CD4-positive, CD25-positive, alpha-beta regulatory T cell (primary cell): ENCODE results near the gene SRP68. TPM values are rescaled to one million over a fixed set of nuclear protein-coding genes. Genes with fewer than 3 reads are reported as not detected.

Experiments
- ATAC-seq, 2 donors: fragments of 150-1000 bp; cut with Tn5 transposase; one replicate each; pipeline ENCODE4 v1.10.0; 2021; ENCODE audit warnings: low read depth in 2 of 2, moderate number of reproducible peaks in 2 of 2, moderate library complexity in 1 of 2
- DNase-seq, 3 donors: peaks; one replicate each; pipeline versions ENCODE4 v3.0.0 to v3.0.0-alpha.2; 2012 to 2022; ENCODE audit warnings: mixed read lengths in 1 of 3
- H3K27ac ChIP-seq: one replicate; pipeline ENCODE4 v1.7.0; 2013; ENCODE audit warnings: mild to moderate bottlenecking, low read length; ENCODE audit not compliant: insufficient read depth, poor library complexity, severe bottlenecking
- H3K27me3 ChIP-seq: one replicate; pipeline ENCODE4 v1.7.0; 2013; ENCODE audit warnings: low read length; ENCODE audit not compliant: control insufficient read depth, insufficient read depth
- H3K36me3 ChIP-seq: one replicate; pipeline ENCODE4 v1.7.0; 2013; ENCODE audit warnings: mild to moderate bottlenecking, low read length, moderate library complexity; ENCODE audit not compliant: control insufficient read depth, insufficient read depth
- H3K4me1 ChIP-seq: 2 replicates; pipeline ENCODE4 v1.7.0; 2013; ENCODE audit warnings: mild to moderate bottlenecking, low read length; ENCODE audit not compliant: insufficient read depth, control insufficient read depth, poor library complexity, severe bottlenecking
- H3K4me3 ChIP-seq: one replicate; pipeline ENCODE4 v1.7.0; 2013; ENCODE audit warnings: low read depth, mild to moderate bottlenecking, low read length, moderate library complexity
- H3K9me3 ChIP-seq, 2 experiments: 1 replicate in 1 of 2; 2 replicates in 1 of 2; pipeline ENCODE4 v1.7.0; 2013; ENCODE audit warnings: low read length in 2 of 2, mild to moderate bottlenecking in 1 of 2, moderate library complexity in 1 of 2; ENCODE audit not compliant: control insufficient read depth in 2 of 2
- H3K27ac Mint-ChIP-seq, 3 donors: one replicate each; pipeline ENCODE4 v1.8.0; 2020 to 2022; ENCODE audit warnings: mild to moderate bottlenecking in 3 of 3, mixed read lengths in 3 of 3, moderate library complexity in 2 of 3
- H3K27me3 Mint-ChIP-seq: one replicate; pipeline ENCODE4 v1.8.0; 2022; ENCODE audit warnings: mild to moderate bottlenecking, mixed read lengths
- H3K36me3 Mint-ChIP-seq: one replicate; pipeline ENCODE4 v1.8.0; 2020; ENCODE audit warnings: mixed read lengths
- H3K4me1 Mint-ChIP-seq, 4 donors: one replicate each; pipeline ENCODE4 v1.8.0; 2020 to 2022; ENCODE audit warnings: mixed read lengths in 4 of 4, mild to moderate bottlenecking in 1 of 4
- H3K4me3 Mint-ChIP-seq, 4 donors: one replicate each; pipeline ENCODE4 v1.8.0; 2020 to 2022; ENCODE audit warnings: mild to moderate bottlenecking in 4 of 4, mixed read lengths in 4 of 4, moderate library complexity in 3 of 4
- H3K9me3 Mint-ChIP-seq, 7 donors: one replicate each; pipeline ENCODE4 v1.8.0; 2020 to 2022; ENCODE audit warnings: mixed read lengths in 7 of 7, mild to moderate bottlenecking in 3 of 7, moderate library complexity in 2 of 7
- polyA plus RNA-seq, 4 donors: library from polyadenylated mRNA; unstranded; fragments of 300-500 nt; fragmentation: Illumina TruSeq; gene quantifications; one replicate each; pipeline ENCODE4 v1.2.3, GENCODE V29; 2021
- total RNA-seq: library from RNA; stranded (reverse); gene quantifications from one replicate; pipeline ENCODE4 v1.2.3, GENCODE V29; 2022

The SRP68 gene
- total RNA-seq: 68.8 TPM
- polyA plus RNA-seq: 10 to 100 TPM; 71.6 to 81.0 (median 74.5) TPM

GRCh38 chr17:76072148-76072858, at the start of gene SRP68:
Gene SRP68 (minus strand): TSS chr17:76072517. CDS start chr17:76072491, 26 bp downstream.
- Histone ChIP-seq H3K27me3 (peaks cover 10% of the 10 kb centered on the region), H3K4me1 (peaks cover 60% of the 10 kb centered on the region), H3K9me3 (no peaks in the 10 kb centered on the region), H3K36me3 (peaks cover 12% of the 10 kb centered on the region), H3K27ac (peak within 1 kb of the TSS; percentile 80), H3K4me3 (peak within 1 kb of the TSS; percentile 88)
- peaks cover 0 to 1% (median 0%) of the 10 kb centered on the region in 7 donors for H3K9me3 Mint-ChIP-seq
- ATAC-seq (peak; percentile 88 to 90), DNase-seq (peak; percentile 75 to 89 (median 77))
- H3K36me3 Mint-ChIP-seq: peaks cover 6% of the 10 kb centered on the region
- peak within 1 kb of the TSS; percentile 82 to 98 (median 97) for H3K27ac Mint-ChIP-seq
- peak within 1 kb of the TSS; percentile 87 to 98 (median 96) for H3K4me3 Mint-ChIP-seq
- H3K27me3 Mint-ChIP-seq: peaks cover 33% of the 10 kb centered on the region
- peaks cover 6 to 60% (median 41%) of the 10 kb centered on the region in 4 donors for H3K4me1 Mint-ChIP-seq

GRCh38 chr17:76121932-76122430, 49.7 kb upstream of the SRP68 start:
- Mint-ChIP-seq H3K27ac (peak overlapping the region in 1 of 3 donors; percentile 79), H3K27me3 (peaks cover 4% of the 10 kb centered on the region), H3K4me3 (peak overlapping the region in 3 of 4 donors; percentile 26 to 76 (median 58)), H3K36me3 (no peaks in the 10 kb centered on the region), H3K9me3 (no peaks in the 10 kb centered on the region), H3K4me1 (peaks cover 0 to 21% (median 6%) of the 10 kb centered on the region in 4 donors)
- Histone ChIP-seq H3K36me3 (no peaks in the 10 kb centered on the region), H3K27me3 (no peaks in the 10 kb centered on the region), H3K9me3 (no peaks in the 10 kb centered on the region), H3K4me1 (peaks cover 9% of the 10 kb centered on the region), H3K27ac (no peak overlapping the region), H3K4me3 (no peak overlapping the region)
- no peak for DNase-seq
- ATAC-seq: no peak

GRCh38 chr17:76120658-76121008, 48.3 kb upstream of the SRP68 start:
- Histone ChIP-seq H3K9me3 (no peaks in the 10 kb centered on the region), H3K4me3 (no peak overlapping the region), H3K4me1 (peaks cover 9% of the 10 kb centered on the region), H3K36me3 (no peaks in the 10 kb centered on the region), H3K27me3 (no peaks in the 10 kb centered on the region), H3K27ac (no peak overlapping the region)
- no peak overlapping the region for H3K27ac Mint-ChIP-seq
- no peaks in the 10 kb centered on the region for H3K27me3 Mint-ChIP-seq
- H3K36me3 Mint-ChIP-seq: no peaks in the 10 kb centered on the region
- ATAC-seq (no peak), DNase-seq (no peak)
- H3K4me1 Mint-ChIP-seq: peaks cover 0 to 15% (median 2%) of the 10 kb centered on the region in 4 donors
- no peaks in the 10 kb centered on the region for H3K9me3 Mint-ChIP-seq
- H3K4me3 Mint-ChIP-seq: no peak overlapping the region

- no peak overlapping the region for H3K27ac Mint-ChIP-seq
- Histone ChIP-seq H3K4me1 (peaks cover 9% of the 10 kb centered on the region), H3K9me3 (no peaks in the 10 kb centered on the region), H3K27ac (no peak overlapping the region), H3K27me3 (no peaks in the 10 kb centered on the region), H3K4me3 (no peak overlapping the region), H3K36me3 (no peaks in the 10 kb centered on the region)
- ATAC-seq: no peak
- no peak for DNase-seq
- no peaks in the 10 kb centered on the region for H3K27me3 Mint-ChIP-seq
- H3K9me3 Mint-ChIP-seq: no peaks in the 10 kb centered on the region
- H3K4me1 Mint-ChIP-seq: peaks cover 0 to 15% (median 2%) of the 10 kb centered on the region in 4 donors
- no peaks in the 10 kb centered on the region for H3K36me3 Mint-ChIP-seq
- no peak overlapping the region for H3K4me3 Mint-ChIP-seq
Observed at GRCh38 chr17:76119409-76120371, 47.4 kb upstream of the SRP68 start.

GRCh38 chr17:76115138-76115754, 42.9 kb upstream of the SRP68 start:
- Mint-ChIP-seq H3K27ac (no peak overlapping the region), H3K4me1 (no peaks in the 10 kb centered on the region), H3K9me3 (peaks cover 0 to 1% (median 0%) of the 10 kb centered on the region in 7 donors), H3K4me3 (no peak overlapping the region), H3K27me3 (peaks cover 5% of the 10 kb centered on the region), H3K36me3 (peaks cover 4% of the 10 kb centered on the region)
- no peak overlapping the region for H3K4me3 ChIP-seq
- no peaks in the 10 kb centered on the region for H3K9me3 ChIP-seq
- ATAC-seq: no peak
- H3K4me1 ChIP-seq: no peaks in the 10 kb centered on the region
- no peaks in the 10 kb centered on the region for H3K36me3 ChIP-seq
- H3K27ac ChIP-seq: no peak overlapping the region
- no peaks in the 10 kb centered on the region for H3K27me3 ChIP-seq
- no peak for DNase-seq

GRCh38 chr17:76111956-76112355, 39.6 kb upstream of the SRP68 start:
- DNase-seq (no peak), ATAC-seq (no peak)
- Mint-ChIP-seq H3K27me3 (peaks cover 5% of the 10 kb centered on the region), H3K27ac (no peak overlapping the region), H3K4me3 (no peak overlapping the region), H3K9me3 (peaks cover 0 to 1% (median 0%) of the 10 kb centered on the region in 7 donors), H3K36me3 (peaks cover 4% of the 10 kb centered on the region), H3K4me1 (no peaks in the 10 kb centered on the region)
- Histone ChIP-seq H3K4me3 (no peak overlapping the region), H3K27ac (no peak overlapping the region), H3K9me3 (no peaks in the 10 kb centered on the region), H3K27me3 (no peaks in the 10 kb centered on the region), H3K4me1 (no peaks in the 10 kb centered on the region), H3K36me3 (no peaks in the 10 kb centered on the region)

GRCh38 chr17:76107509-76107908, 35.2 kb upstream of the SRP68 start:
- H3K9me3 ChIP-seq: no peaks in the 10 kb centered on the region
- ATAC-seq: no peak
- Mint-ChIP-seq H3K4me3 (peak overlapping the region in 1 of 4 donors; percentile 25), H3K27me3 (no peaks in the 10 kb centered on the region), H3K4me1 (peaks cover 5 to 16% (median 9%) of the 10 kb centered on the region in 4 donors), H3K9me3 (no peaks in the 10 kb centered on the region), H3K27ac (no peak overlapping the region), H3K36me3 (no peaks in the 10 kb centered on the region)
- DNase-seq: peak in 1 of 3 donors; percentile 56
- peaks cover 14% of the 10 kb centered on the region for H3K4me1 ChIP-seq
- H3K4me3 ChIP-seq: no peak overlapping the region
- no peak overlapping the region for H3K27ac ChIP-seq
- no peaks in the 10 kb centered on the region for H3K27me3 ChIP-seq
- H3K36me3 ChIP-seq: no peaks in the 10 kb centered on the region
